Measurements from ENCODE around the gene CD160.

DNA sequence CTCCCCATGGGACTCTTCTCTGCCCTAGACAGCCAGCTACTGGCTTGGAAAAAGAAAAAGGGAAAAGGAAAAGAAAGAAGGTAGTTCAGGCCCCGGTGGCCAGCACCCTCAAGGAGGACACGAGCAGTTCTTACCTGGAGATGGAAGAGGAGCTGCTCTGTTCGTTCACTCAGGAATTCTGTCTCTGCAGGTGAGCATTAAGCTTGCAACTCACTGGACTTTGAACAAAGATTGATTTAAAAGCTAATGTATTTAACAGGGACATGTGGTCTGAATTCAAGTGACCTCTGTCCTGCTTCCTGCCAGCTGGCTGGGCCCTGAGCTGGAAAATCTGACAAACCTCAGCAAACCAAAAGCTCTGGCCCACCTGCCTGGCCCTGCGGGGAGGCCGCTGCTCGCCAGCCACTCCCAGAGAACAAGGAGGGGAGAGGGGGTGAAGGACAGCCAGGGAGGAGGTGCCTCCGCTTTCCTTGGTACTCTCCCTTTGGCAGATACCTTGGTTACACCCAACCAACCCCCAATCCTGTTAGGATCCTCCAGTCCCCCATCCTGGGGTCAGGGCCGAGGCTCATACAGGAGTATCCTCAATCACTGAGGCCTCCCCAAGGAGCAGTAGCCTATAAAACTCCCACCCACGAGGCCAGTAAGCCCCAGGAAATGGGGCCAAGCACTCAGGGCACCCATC, 12.0 kb upstream of the CD160 start, which contains the start of gene PDZK1:
- TF ChIP-seq POLR2A (IDR thresholded peaks at IDR 0.05) (no peak), EP300 (IDR thresholded peaks at IDR 0.05) (no peak)
- TF ChIP-seq, protein P1, sequence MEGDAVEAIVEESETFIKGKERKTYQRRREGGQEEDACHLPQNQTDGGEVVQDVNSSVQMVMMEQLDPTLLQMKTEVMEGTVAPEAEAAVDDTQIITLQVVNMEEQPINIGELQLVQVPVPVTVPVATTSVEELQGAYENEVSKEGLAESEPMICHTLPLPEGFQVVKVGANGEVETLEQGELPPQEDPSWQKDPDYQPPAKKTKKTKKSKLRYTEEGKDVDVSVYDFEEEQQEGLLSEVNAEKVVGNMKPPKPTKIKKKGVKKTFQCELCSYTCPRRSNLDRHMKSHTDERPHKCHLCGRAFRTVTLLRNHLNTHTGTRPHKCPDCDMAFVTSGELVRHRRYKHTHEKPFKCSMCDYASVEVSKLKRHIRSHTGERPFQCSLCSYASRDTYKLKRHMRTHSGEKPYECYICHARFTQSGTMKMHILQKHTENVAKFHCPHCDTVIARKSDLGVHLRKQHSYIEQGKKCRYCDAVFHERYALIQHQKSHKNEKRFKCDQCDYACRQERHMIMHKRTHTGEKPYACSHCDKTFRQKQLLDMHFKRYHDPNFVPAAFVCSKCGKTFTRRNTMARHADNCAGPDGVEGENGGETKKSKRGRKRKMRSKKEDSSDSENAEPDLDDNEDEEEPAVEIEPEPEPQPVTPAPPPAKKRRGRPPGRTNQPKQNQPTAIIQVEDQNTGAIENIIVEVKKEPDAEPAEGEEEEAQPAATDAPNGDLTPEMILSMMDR (IDR thresholded peaks at IDR 0.05), result no peak

Data from ovary (tissue), 3 donors.